Liver (tissue), 9 donors: ENCODE data around the gene RBM3. TPM values are rescaled to one million over a fixed set of nuclear protein-coding genes. Genes with fewer than 3 reads are reported as not detected.

Experiments
- DNase-seq: peaks from one replicate; pipeline ENCODE4 v3.0.0-alpha.2; 2017; ENCODE audit warnings: low spot score
- H3K27ac ChIP-seq, 2 donors: one replicate each; pipeline ENCODE4 v1.7.0; 2013; ENCODE audit warnings: inconsistent platforms in 2 of 2, low read length in 2 of 2, control low read depth in 1 of 2, low read depth in 1 of 2, mild to moderate bottlenecking in 1 of 2
- H3K27me3 ChIP-seq, 4 donors: one replicate each; pipeline versions ENCODE4 v1.6.1 to v1.7.0; 2013; ENCODE audit warnings: low read length in 3 of 4, inconsistent platforms in 1 of 4, mild to moderate bottlenecking in 1 of 4, moderate library complexity in 1 of 4; ENCODE audit not compliant: control insufficient read depth in 4 of 4, insufficient read depth in 4 of 4
- H3K36me3 ChIP-seq, 4 donors: one replicate each; pipeline versions ENCODE4 v1.6.1 to v1.7.0; 2013; ENCODE audit warnings: low read length in 3 of 4, mild to moderate bottlenecking in 3 of 4, low read depth in 1 of 4, moderate library complexity in 1 of 4; ENCODE audit not compliant: control insufficient read depth in 4 of 4, insufficient read depth in 3 of 4
- H3K4me1 ChIP-seq, 4 donors: one replicate each; pipeline versions ENCODE4 v1.6.1 to v1.7.0; 2013; ENCODE audit warnings: low read length in 3 of 4, mild to moderate bottlenecking in 3 of 4, moderate library complexity in 1 of 4; ENCODE audit not compliant: control insufficient read depth in 4 of 4, insufficient read depth in 4 of 4
- H3K4me3 ChIP-seq, 3 donors: one replicate each; pipeline versions ENCODE4 v1.6.1 to v1.7.0; 2013; ENCODE audit warnings: low read length in 3 of 3, control low read depth in 1 of 3, low read depth in 1 of 3, mild to moderate bottlenecking in 1 of 3
- H3K9ac ChIP-seq, 2 donors: one replicate each; pipeline ENCODE4 v1.7.0; 2013; ENCODE audit warnings: low read length in 2 of 2, mild to moderate bottlenecking in 2 of 2, moderate library complexity in 2 of 2, control low read depth in 1 of 2, low read depth in 1 of 2
- H3K9me3 ChIP-seq, 4 donors: one replicate each; pipeline versions ENCODE4 v1.6.1 to v1.7.0; 2013; ENCODE audit warnings: low read length in 3 of 4; ENCODE audit not compliant: control insufficient read depth in 4 of 4
- EGR1 ChIP-seq, 2 donors: IDR thresholded peaks; 2 replicates each; pipeline ENCODE4 v1.6.1; 2016 to 2018; ENCODE audit warnings: antibody characterized with exemption in 2 of 2, low read depth in 2 of 2
- FOXA1 ChIP-seq: IDR thresholded peaks from 2 replicates; pipeline ENCODE4 v1.6.1; 2016; ENCODE audit warnings: antibody characterized with exemption
- GABPA ChIP-seq, 2 donors: IDR thresholded peaks in 1 of 2; conservative IDR thresholded peaks in 1 of 2; 2 replicates each; pipeline ENCODE4 v1.6.1; 2016; ENCODE audit warnings: antibody characterized with exemption in 2 of 2, mild to moderate bottlenecking in 1 of 2, moderate library complexity in 1 of 2
- HNF4A ChIP-seq, 2 donors: conservative IDR thresholded peaks; 2 replicates each; pipeline ENCODE4 v1.6.1; 2016; ENCODE audit warnings: antibody characterized with exemption in 2 of 2, mild to moderate bottlenecking in 2 of 2
- JUND ChIP-seq, 2 donors: IDR thresholded peaks; 2 replicates each; pipeline ENCODE4 v1.6.1; 2016; ENCODE audit warnings: antibody characterized with exemption in 2 of 2
- MAX ChIP-seq: IDR thresholded peaks from 2 replicates; pipeline ENCODE4 v1.6.1; 2016; ENCODE audit warnings: antibody characterized with exemption
- NR2F2 ChIP-seq: IDR thresholded peaks from 2 replicates; pipeline ENCODE4 v1.6.1; 2016; ENCODE audit warnings: antibody characterized with exemption
- RAD21 ChIP-seq, 2 donors: IDR thresholded peaks; 2 replicates each; pipeline ENCODE4 v1.6.1; 2016; ENCODE audit warnings: antibody characterized with exemption in 2 of 2, mild to moderate bottlenecking in 2 of 2
- REST ChIP-seq: IDR thresholded peaks from 2 replicates; pipeline ENCODE4 v1.6.1; 2016; ENCODE audit warnings: antibody characterized with exemption, mild to moderate bottlenecking
- RXRA ChIP-seq, 2 donors: IDR thresholded peaks; 2 replicates each; pipeline ENCODE4 v1.6.1; 2017 to 2018; ENCODE audit warnings: antibody characterized with exemption in 2 of 2, mild to moderate bottlenecking in 1 of 2
- SP1 ChIP-seq: IDR thresholded peaks from 2 replicates; pipeline ENCODE4 v1.6.1; 2018; ENCODE audit warnings: antibody characterized with exemption, mild to moderate bottlenecking
- TAF1 ChIP-seq: conservative IDR thresholded peaks from 2 replicates; pipeline ENCODE4 v1.6.1; 2016; ENCODE audit warnings: antibody characterized with exemption, mild to moderate bottlenecking
- YY1 ChIP-seq: IDR thresholded peaks from 2 replicates; pipeline ENCODE4 v1.6.1; 2016; ENCODE audit warnings: antibody characterized with exemption, mild to moderate bottlenecking
- ZBTB33 ChIP-seq: IDR thresholded peaks from 2 replicates; pipeline ENCODE4 v1.6.1; 2016; ENCODE audit warnings: antibody characterized with exemption
- WGBS: extraction: QIAGEN DNeasy Blood & Tissue Kit; methylation state at CpG from one replicate; pipeline ENCODE4 v1.1.7; 2013; 5-methylcytosine and 5-hydroxymethylcytosine counted together
- polyA plus RNA-seq, 2 donors: library from polyadenylated mRNA; stranded (reverse) in 1 of 2; unstranded in 1 of 2; fragments of 200-250 nt in 1 of 2; fragments of >200 nt in 1 of 2; fragmentation: Nextera tagmentation in 1 of 2; extraction: Ambion mirVana in 1 of 2; gene quantifications; one replicate each; pipeline versions ENCODE4 v1.2.1 to v1.2.3, GENCODE V29; 2013 to 2015
- total RNA-seq, 2 donors: library from RNA; depleted of rRNA; stranded (reverse); fragments of >200 nt; gene quantifications; one replicate each; pipeline ENCODE4 v1.2.3, GENCODE V29; 2014
- donor health status: healthy.
- donor health status: healthy.
- donor health status: healthy.
- donor health status: healthy.
- donor health status: healthy.

RBM3 gene
- total and polyA plus RNA-seq, 4 donors: 28.6 to 87.3 (median 62.1) TPM

- H3K4me1 ChIP-seq: no peaks in the 10 kb centered on the region
- no peak overlapping the region for H3K9ac ChIP-seq
- no peak for TF ChIP-seq FOXA1
- no peak for TF ChIP-seq NR2F2
- TF ChIP-seq YY1: no peak
- no peak for TF ChIP-seq ZBTB33
- no peak for TF ChIP-seq REST
- TF ChIP-seq SP1: no peak
- TF ChIP-seq TAF1: no peak
- no peak for TF ChIP-seq MAX
- TF ChIP-seq EGR1 (IDR thresholded peaks at IDR 0.05; ENCODE audit: low read depth in 2 of 2): no peak
- no peak for TF ChIP-seq JUND (IDR thresholded peaks at IDR 0.05)
- no peak for TF ChIP-seq GABPA (IDR thresholded peaks at IDR 0.05 in 1 of 2, conservative IDR thresholded peaks at IDR 0.05 in 1 of 2)
- TF ChIP-seq RAD21 (IDR thresholded peaks at IDR 0.05): no peak
- TF ChIP-seq HNF4A (conservative IDR thresholded peaks at IDR 0.05): no peak
- no peak for TF ChIP-seq RXRA (IDR thresholded peaks at IDR 0.05)
- 95% methylated on average over 3 of the region's 3 CpGs for WGBS
- peaks cover 4 to 25% (median 15%) of the 10 kb centered on the region in 4 donors for H3K36me3 ChIP-seq
- H3K4me3 ChIP-seq: no peak overlapping the region
- H3K9me3 ChIP-seq: no peaks in the 10 kb centered on the region
- no peak overlapping the region for H3K27ac ChIP-seq
- no peaks in the 10 kb centered on the region for H3K27me3 ChIP-seq
- DNase-seq: no peak
Observed at GRCh38 chrX:48530736-48531135, 43.5 kb upstream of the RBM3 start.

GRCh38 chrX:48531358-48531959, 42.8 kb upstream of the RBM3 start:
- Histone ChIP-seq H3K4me1 (no peaks in the 10 kb centered on the region), H3K27me3 (no peaks in the 10 kb centered on the region), H3K9me3 (no peaks in the 10 kb centered on the region), H3K4me3 (no peak overlapping the region), H3K27ac (no peak overlapping the region), H3K36me3 (peaks cover 2 to 23% (median 15%) of the 10 kb centered on the region in 4 donors), H3K9ac (no peak overlapping the region)
- no peak for DNase-seq
- 84% methylated on average over 5 of the region's 5 CpGs for WGBS
- TF ChIP-seq JUND (IDR thresholded peaks at IDR 0.05) (no peak), RAD21 (IDR thresholded peaks at IDR 0.05) (no peak), REST (no peak), NR2F2 (no peak), FOXA1 (no peak), YY1 (no peak), RXRA (IDR thresholded peaks at IDR 0.05) (no peak), EGR1 (IDR thresholded peaks at IDR 0.05; ENCODE audit: low read depth in 2 of 2) (no peak), MAX (no peak), ZBTB33 (no peak)
